Endothelial cell of umbilical vein (primary cell): ENCODE measurements around the gene ASF1A.

Experiments used
- CTCF ChIP-seq, 2 donors: IDR thresholded peaks; 1 replicate in 1 of 2; 2 replicates in 1 of 2; pipeline ENCODE4 v1.5.1; 2011; ENCODE audit warnings: low read length in 2 of 2, mild to moderate bottlenecking in 2 of 2, moderate library complexity in 2 of 2, control low read depth in 1 of 2, inconsistent platforms in 1 of 2, low read depth in 1 of 2; ENCODE audit not compliant: insufficient read depth in 1 of 2; ENCODE audit errors: extremely low read depth in 1 of 2
- EZH2 ChIP-seq: IDR thresholded peaks from 2 replicates; pipeline ENCODE4 v1.6.1; 2012; ENCODE audit warnings: borderline replicate concordance, low read depth, mild to moderate bottlenecking, moderate library complexity, low read length, inconsistent platforms; ENCODE audit not compliant: severe bottlenecking
- FOS ChIP-seq: IDR thresholded peaks from 2 replicates; pipeline ENCODE4 v1.6.1; 2011; ENCODE audit warnings: mild to moderate bottlenecking, low read length, moderate library complexity, borderline replicate concordance; ENCODE audit not compliant: insufficient read depth
- GATA2 ChIP-seq: IDR thresholded peaks from 2 replicates; pipeline ENCODE4 v1.7.0; 2011; ENCODE audit warnings: low read depth, mild to moderate bottlenecking, moderate library complexity, mixed read lengths, low read length; ENCODE audit not compliant: insufficient read length, insufficient read depth
- JUN ChIP-seq: IDR thresholded peaks from 2 replicates; pipeline ENCODE4 v1.6.1; 2011; ENCODE audit warnings: borderline replicate concordance, low read depth; ENCODE audit not compliant: insufficient read length, insufficient read depth
- MAX ChIP-seq: IDR thresholded peaks from 2 replicates; pipeline ENCODE4 v1.6.1; 2011; ENCODE audit not compliant: insufficient read depth, insufficient read length
- MYC ChIP-seq: IDR thresholded peaks from one replicate; pipeline ENCODE4 v1.6.1; 2011; ENCODE audit warnings: mild to moderate bottlenecking, low read depth, low read length
- POLR2A ChIP-seq: IDR thresholded peaks from 2 replicates; pipeline ENCODE4 v1.6.1; 2012; ENCODE audit warnings: low read depth, mild to moderate bottlenecking, control low read depth, low read length
- POLR2AphosphoS5 ChIP-seq: IDR thresholded peaks from 2 replicates; pipeline ENCODE4 v1.6.1; 2012; ENCODE audit warnings: low read depth, mild to moderate bottlenecking, control low read depth, low read length, moderate library complexity; ENCODE audit not compliant: insufficient read depth

GRCh38 chr6:118856301-118856700 lies 37.7 kb upstream of the ASF1A start:
- no peak for TF ChIP-seq POLR2A
- TF ChIP-seq CTCF (IDR thresholded peaks at IDR 0.05; ENCODE audit: extremely low read depth in 1 of 2, insufficient read depth in 1 of 2, low read depth in 1 of 2, low read length in 2 of 2): no peak
- no peak for TF ChIP-seq EZH2
- TF ChIP-seq POLR2AphosphoS5: no peak
- TF ChIP-seq MAX: no peak
- no peak for TF ChIP-seq MYC
- no peak for TF ChIP-seq FOS
- TF ChIP-seq JUN: no peak
- no peak for TF ChIP-seq GATA2
